Neural progenitor cell (in vitro differentiated cells): ENCODE data around the gene PARVG. TPM values are rescaled to one million over a fixed set of nuclear protein-coding genes. Genes with fewer than 3 reads are reported as not detected.

Experiments used
- DNase-seq: peaks from one replicate; pipeline ENCODE4 v3.0.0-alpha.2; 2016; ENCODE audit warnings: low spot score
- H2AFZ ChIP-seq: fragments of 200-600 bp; sonication (generic); replicated peaks from 2 replicates; pipeline ENCODE4 v1.6.1; 2016; ENCODE audit warnings: antibody characterized with exemption
- H3F3A ChIP-seq: fragments of 200-600 bp; sonication (generic); 2 replicates; pipeline ENCODE4 v1.6.1; 2016; ENCODE audit warnings: antibody characterized with exemption, low read depth
- H3K27ac ChIP-seq: fragments of 200-600 bp; sonication (generic); 2 replicates; pipeline ENCODE4 v1.5.1; 2016; ENCODE audit warnings: mild to moderate bottlenecking
- H3K27me3 ChIP-seq: fragments of 200-600 bp; sonication (generic); 2 replicates; pipeline ENCODE4 v1.6.1; 2016; ENCODE audit warnings: mild to moderate bottlenecking, moderate library complexity
- H3K36me3 ChIP-seq: fragments of 200-600 bp; sonication (generic); 2 replicates; pipeline ENCODE4 v1.5.1; 2016
- H3K4me1 ChIP-seq: fragments of 200-600 bp; sonication (generic); 2 replicates; pipeline ENCODE4 v1.6.1; 2016; ENCODE audit warnings: mixed run types
- H3K4me2 ChIP-seq: fragments of 200-600 bp; sonication (generic); 2 replicates; pipeline ENCODE4 v1.6.1; 2016
- H3K4me3 ChIP-seq: fragments of 200-600 bp; sonication (generic); 2 replicates; pipeline ENCODE4 v1.5.1; 2016
- H3K79me2 ChIP-seq: fragments of 200-600 bp; sonication (generic); 2 replicates; pipeline ENCODE4 v1.6.1; 2016; ENCODE audit warnings: low read depth
- H3K9ac ChIP-seq: fragments of 200-600 bp; sonication (generic); 2 replicates; pipeline ENCODE4 v1.6.1; 2016
- H3K9me3 ChIP-seq: fragments of 200-600 bp; sonication (generic); 2 replicates; pipeline ENCODE4 v1.5.1; 2016; ENCODE audit warnings: low read depth
- H4K20me1 ChIP-seq: fragments of 200-600 bp; sonication (generic); 2 replicates; pipeline ENCODE4 v1.6.1; 2016; ENCODE audit warnings: low read depth
- H3K27ac Mint-ChIP-seq: 3 replicates; pipeline ENCODE4 v1.8.0; 2021; ENCODE audit warnings: mixed read lengths
- H3K27me3 Mint-ChIP-seq: 2 replicates; pipeline ENCODE4 v1.8.0; 2022; ENCODE audit warnings: low read depth, mild to moderate bottlenecking, inconsistent platforms, moderate library complexity, mixed read lengths; ENCODE audit not compliant: insufficient read depth
- H3K36me3 Mint-ChIP-seq: 3 replicates; pipeline ENCODE4 v1.8.0; 2021; ENCODE audit warnings: mixed read lengths
- H3K4me1 Mint-ChIP-seq: 3 replicates; pipeline ENCODE4 v1.8.0; 2021; ENCODE audit warnings: mixed read lengths
- H3K4me3 Mint-ChIP-seq: 3 replicates; pipeline ENCODE4 v1.8.0; 2021; ENCODE audit warnings: mild to moderate bottlenecking, moderate library complexity, mixed read lengths
- H3K9me3 Mint-ChIP-seq: 3 replicates; pipeline ENCODE4 v1.8.0; 2020; ENCODE audit warnings: mixed read lengths
- EZH2 ChIP-seq: fragments of 200-600 bp; sonication (generic); IDR thresholded peaks from 2 replicates; pipeline ENCODE4 v1.6.1; 2017; ENCODE audit warnings: antibody characterized with exemption, mild to moderate bottlenecking, moderate library complexity
- EZH2phosphoT487 ChIP-seq: fragments of 200-600 bp; sonication (generic); IDR thresholded peaks from 2 replicates; pipeline ENCODE4 v1.6.1; 2017; ENCODE audit warnings: antibody characterized with exemption
- total RNA-seq: library from RNA; depleted of rRNA; stranded (reverse); fragments of >200 nt; gene quantifications from 2 replicates; pipeline ENCODE4 v1.2.3, GENCODE V29; 2015; ENCODE audit warnings: low replicate concordance
- TF ChIP-seq, protein P1 (sequence below): fragments of 200-600 bp; sonication (generic); IDR thresholded peaks from 2 replicates; pipeline ENCODE4 v1.5.1; 2017; ENCODE audit warnings: antibody characterized with exemption, mild to moderate bottlenecking

The PARVG gene
- total RNA-seq, 1 donor from 2014 or later: not detected

- Histone ChIP-seq H3K4me3 (no peak overlapping the region), H3K36me3 (no peaks in the 10 kb centered on the region), H3K4me2 (no peak overlapping the region), H3F3A (peaks cover 7% of the 10 kb centered on the region), H3K27ac (no peak overlapping the region), H3K27me3 (peaks cover 3% of the 10 kb centered on the region), H3K9me3 (no peaks in the 10 kb centered on the region), H3K4me1 (peaks cover 11% of the 10 kb centered on the region), H4K20me1 (no peaks in the 10 kb centered on the region), H3K9ac (no peak overlapping the region), H3K79me2 (no peaks in the 10 kb centered on the region), H2AFZ (no peak overlapping the region)
- Mint-ChIP-seq H3K4me1 (peaks cover 26% of the 10 kb centered on the region), H3K9me3 (no peaks in the 10 kb centered on the region), H3K27me3 (peaks cover 5% of the 10 kb centered on the region), H3K27ac (no peak overlapping the region), H3K36me3 (no peaks in the 10 kb centered on the region), H3K4me3 (no peak overlapping the region)
- DNase-seq: no peak
- TF ChIP-seq, protein P1, sequence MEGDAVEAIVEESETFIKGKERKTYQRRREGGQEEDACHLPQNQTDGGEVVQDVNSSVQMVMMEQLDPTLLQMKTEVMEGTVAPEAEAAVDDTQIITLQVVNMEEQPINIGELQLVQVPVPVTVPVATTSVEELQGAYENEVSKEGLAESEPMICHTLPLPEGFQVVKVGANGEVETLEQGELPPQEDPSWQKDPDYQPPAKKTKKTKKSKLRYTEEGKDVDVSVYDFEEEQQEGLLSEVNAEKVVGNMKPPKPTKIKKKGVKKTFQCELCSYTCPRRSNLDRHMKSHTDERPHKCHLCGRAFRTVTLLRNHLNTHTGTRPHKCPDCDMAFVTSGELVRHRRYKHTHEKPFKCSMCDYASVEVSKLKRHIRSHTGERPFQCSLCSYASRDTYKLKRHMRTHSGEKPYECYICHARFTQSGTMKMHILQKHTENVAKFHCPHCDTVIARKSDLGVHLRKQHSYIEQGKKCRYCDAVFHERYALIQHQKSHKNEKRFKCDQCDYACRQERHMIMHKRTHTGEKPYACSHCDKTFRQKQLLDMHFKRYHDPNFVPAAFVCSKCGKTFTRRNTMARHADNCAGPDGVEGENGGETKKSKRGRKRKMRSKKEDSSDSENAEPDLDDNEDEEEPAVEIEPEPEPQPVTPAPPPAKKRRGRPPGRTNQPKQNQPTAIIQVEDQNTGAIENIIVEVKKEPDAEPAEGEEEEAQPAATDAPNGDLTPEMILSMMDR: no peak
- TF ChIP-seq EZH2phosphoT487 (no peak), EZH2 (no peak)
These were observed 27.0 kb upstream of the PARVG start for GRCh38 chr22:44153710-44154109.

DNA sequence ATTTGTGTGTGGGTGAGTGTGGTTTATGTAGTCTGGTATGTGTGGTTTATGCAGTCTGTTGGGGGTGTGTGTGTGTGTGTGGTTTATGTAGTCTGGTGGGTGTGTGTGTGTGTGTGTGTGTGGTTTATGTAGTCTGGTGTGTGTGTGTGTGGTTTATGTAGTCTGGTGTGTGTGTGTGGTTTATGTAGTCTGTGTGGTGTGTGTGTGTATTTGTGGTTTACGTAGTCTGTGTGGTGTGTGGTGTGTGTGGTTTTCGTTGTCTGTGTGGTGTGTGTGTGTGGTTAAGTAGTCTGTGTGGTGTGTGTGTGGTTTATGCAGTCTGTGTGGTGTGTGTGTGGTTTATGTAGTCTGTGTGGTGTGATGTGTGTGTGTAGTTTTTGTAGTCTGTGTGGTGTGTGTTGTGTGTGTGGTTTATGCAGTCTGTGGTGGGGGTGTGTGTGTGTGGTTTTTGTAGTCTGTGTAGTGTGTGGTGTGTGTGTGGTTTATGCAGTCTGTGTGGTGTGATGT lies 26.2 kb upstream of the PARVG start:
- no peak overlapping the region for H3K27ac Mint-ChIP-seq
- H2AFZ ChIP-seq: no peak overlapping the region
- peaks cover 18% of the 10 kb centered on the region for H3K4me1 ChIP-seq
- peaks cover 31% of the 10 kb centered on the region for H3K4me1 Mint-ChIP-seq
- no peak overlapping the region for H3K4me3 Mint-ChIP-seq
- H3K36me3 ChIP-seq: no peaks in the 10 kb centered on the region
- peaks cover 6% of the 10 kb centered on the region for H3K27me3 Mint-ChIP-seq
- no peaks in the 10 kb centered on the region for H3K9me3 Mint-ChIP-seq
- TF ChIP-seq, protein P1: no peak
- TF ChIP-seq EZH2 (no peak), EZH2phosphoT487 (no peak)
- no peaks in the 10 kb centered on the region for H3K9me3 ChIP-seq
- no peak overlapping the region for H3K4me2 ChIP-seq
- DNase-seq: no peak
- no peaks in the 10 kb centered on the region for H3K79me2 ChIP-seq
- H3K9ac ChIP-seq: no peak overlapping the region
- no peak overlapping the region for H3K27ac ChIP-seq
- no peaks in the 10 kb centered on the region for H3K36me3 Mint-ChIP-seq
- no peaks in the 10 kb centered on the region for H3K27me3 ChIP-seq
- no peaks in the 10 kb centered on the region for H3F3A ChIP-seq
- H4K20me1 ChIP-seq: no peaks in the 10 kb centered on the region
- no peak overlapping the region for H3K4me3 ChIP-seq

DNA sequence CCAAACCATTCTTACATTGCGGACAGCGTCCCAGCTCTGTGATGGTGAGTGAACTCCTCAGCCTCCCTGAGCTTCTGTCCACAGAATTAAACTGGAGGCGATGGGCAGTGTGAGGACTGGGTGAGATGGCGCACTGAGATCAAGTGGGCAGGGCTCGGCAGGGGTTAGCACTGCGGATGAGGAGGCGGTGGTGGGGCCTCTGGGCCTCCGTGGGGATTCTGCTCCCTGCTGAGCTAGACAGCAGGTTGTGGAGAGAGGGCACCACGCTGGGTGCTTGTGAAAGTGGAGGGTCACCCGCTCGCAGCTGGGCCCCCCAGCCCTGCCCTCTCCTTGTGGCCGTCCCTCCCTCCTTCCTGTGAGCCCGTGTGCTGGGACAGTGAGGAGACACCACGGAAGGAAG lies 25.6 kb upstream of the PARVG start:
- Histone ChIP-seq H3K27ac (no peak overlapping the region), H4K20me1 (no peaks in the 10 kb centered on the region), H3F3A (no peaks in the 10 kb centered on the region), H3K4me1 (peaks cover 20% of the 10 kb centered on the region), H3K79me2 (no peaks in the 10 kb centered on the region), H3K4me2 (no peak overlapping the region), H3K9ac (no peak overlapping the region), H3K9me3 (no peaks in the 10 kb centered on the region), H3K4me3 (no peak overlapping the region), H2AFZ (no peak overlapping the region), H3K27me3 (no peaks in the 10 kb centered on the region), H3K36me3 (no peaks in the 10 kb centered on the region)
- H3K27ac Mint-ChIP-seq: no peak overlapping the region
- no peak overlapping the region for H3K4me3 Mint-ChIP-seq
- no peaks in the 10 kb centered on the region for H3K9me3 Mint-ChIP-seq
- no peaks in the 10 kb centered on the region for H3K36me3 Mint-ChIP-seq
- peaks cover 6% of the 10 kb centered on the region for H3K27me3 Mint-ChIP-seq
- TF ChIP-seq EZH2 (no peak), EZH2phosphoT487 (no peak)
- TF ChIP-seq, protein P1: no peak
- H3K4me1 Mint-ChIP-seq: peaks cover 35% of the 10 kb centered on the region
- no peak for DNase-seq
